GM12878 (cell line): ENCODE data around the gene NACC1. TPM values are rescaled to one million over a fixed set of nuclear protein-coding genes. Genes with fewer than 3 reads are reported as not detected.

ENCODE experiments used
- ATAC-seq: fragments of 200-7000 bp; cut with Tn5 transposase; 3 replicates; pipeline ENCODE4 v1.9.1; 2020; ENCODE audit warnings: mild to moderate bottlenecking, moderate library complexity
- BruUV-seq: library from RNA; stranded (reverse); fragments of 400-500 nt; replicated peaks from 2 replicates; lab custom pipeline; 2021; lab: Mats Ljungman, UMichigan
- CTCF ChIA-PET: fragments of 300-600 bp; sonication (Branson Sonifier 250); formaldehyde crosslinking; extraction: SDS; loops from one replicate; lab custom pipeline; 2021; ENCODE audit warnings: inconsistent platforms; lab: Yijun Ruan, JAX
- POLR2A ChIA-PET: fragments of 350-600 bp; formaldehyde crosslinking; extraction: SDS; loops from one replicate; lab custom pipeline; 2021; ENCODE audit warnings: inconsistent platforms; lab: Charles Lee
- RAD21 ChIA-PET: fragments of 300-600 bp; sonication (Branson Sonifier 250); formaldehyde crosslinking; loops from one replicate; lab custom pipeline; 2023; ENCODE audit warnings: antibody characterized with exemption; ENCODE audit not compliant: unreplicated experiment; lab: Charles Lee
- SMC1A ChIA-PET: fragments of 300-600 bp; sonication (Branson Sonifier 250); formaldehyde crosslinking; loops from one replicate; lab custom pipeline; 2023; ENCODE audit not compliant: unreplicated experiment, uncharacterized antibody; lab: Charles Lee
- DNase-seq: peaks from one replicate; pipeline ENCODE4 v3.0.0-alpha.2; 2011; ENCODE audit warnings: low read depth, low spot score
- FAIRE-seq: peaks from 3 replicates; lab custom pipeline; 2011; peaks lifted over from hg19 to GRCh38; lab: Jason Lieb, UNC
- H2AFZ ChIP-seq: 2 replicates; pipeline ENCODE4 v1.6.0; 2011; ENCODE audit warnings: low read depth, low read length, control low read depth; ENCODE audit not compliant: control insufficient read depth
- H3K27ac ChIP-seq: 2 replicates; pipeline ENCODE4 v1.5.1; 2011; ENCODE audit warnings: control low read depth; ENCODE audit not compliant: control insufficient read depth, insufficient read depth
- H3K27me3 ChIP-seq, 2 experiments: replicated peaks in 1 of 2; 2 replicates each; pipeline versions ENCODE4 v1.6.0 to v1.6.1; 2011; ENCODE audit warnings: low read length in 1 of 2; ENCODE audit not compliant: control insufficient read depth in 2 of 2, insufficient read depth in 2 of 2
- H3K36me3 ChIP-seq, 2 experiments: 2 replicates each; pipeline ENCODE4 v1.5.1; 2011; ENCODE audit warnings: low read length in 1 of 2; ENCODE audit not compliant: control insufficient read depth in 2 of 2, insufficient read depth in 2 of 2
- H3K4me1 ChIP-seq: 2 replicates; pipeline ENCODE4 v1.6.1; 2011; ENCODE audit warnings: mild to moderate bottlenecking, low read length, moderate library complexity, mixed read lengths; ENCODE audit not compliant: control insufficient read depth, insufficient read depth
- H3K4me2 ChIP-seq: 2 replicates; pipeline ENCODE4 v1.6.0; 2011; ENCODE audit warnings: control low read depth; ENCODE audit not compliant: control insufficient read depth, insufficient read depth
- H3K4me3 ChIP-seq: fragments of 200-600 bp; sonication (generic); 2 replicates; pipeline ENCODE4 v1.5.1; 2016
- H3K79me2 ChIP-seq: 2 replicates; pipeline ENCODE4 v1.6.0; 2011; ENCODE audit warnings: low read length; ENCODE audit not compliant: control insufficient read depth, insufficient read depth
- H3K9ac ChIP-seq: 2 replicates; pipeline ENCODE4 v1.8.0; 2011; ENCODE audit warnings: low read length, control low read depth, mixed read lengths; ENCODE audit not compliant: control insufficient read depth, insufficient read depth
- H3K9me3 ChIP-seq: replicated peaks from 3 replicates; pipeline ENCODE4 v1.5.1; 2011; ENCODE audit warnings: mild to moderate bottlenecking, low read length; ENCODE audit not compliant: control insufficient read depth, insufficient read depth
- H4K20me1 ChIP-seq: 2 replicates; pipeline ENCODE4 v1.6.0; 2011; ENCODE audit not compliant: control insufficient read depth, insufficient read depth
- MAX ChIP-seq: IDR thresholded peaks from 2 replicates; pipeline ENCODE4 v1.6.1; 2012; ENCODE audit warnings: low read depth, low read length, improper control_type of control experiment
- NKRF ChIP-seq: fragments of 450-650 bp; conservative IDR thresholded peaks from 2 replicates; pipeline ENCODE4 v1.6.1; 2017; ENCODE audit warnings: mild to moderate bottlenecking, moderate library complexity
- RBBP5 ChIP-seq: fragments of 200-600 bp; sonication (generic); conservative IDR thresholded peaks from 2 replicates; pipeline ENCODE4 v1.6.1; 2016
- RCOR1 ChIP-seq: conservative IDR thresholded peaks from 2 replicates; pipeline ENCODE4 v1.6.1; 2012; ENCODE audit warnings: low read depth, low read length, improper control_type of control experiment
- SMARCA5 ChIP-seq: fragments of 450-650 bp; IDR thresholded peaks from 2 replicates; pipeline ENCODE4 v1.6.1; 2017; ENCODE audit warnings: mild to moderate bottlenecking
- ZBTB33 ChIP-seq: fragments of 450-650 bp; IDR thresholded peaks from 2 replicates; pipeline ENCODE4 v1.6.1; 2017; ENCODE audit warnings: mild to moderate bottlenecking
- ZNF622 ChIP-seq: fragments of 450-650 bp; IDR thresholded peaks from 2 replicates; pipeline ENCODE4 v1.6.1; 2017; ENCODE audit warnings: mild to moderate bottlenecking, inconsistent platforms
- WGBS: methylation state at CpG from one replicate; pipeline ENCODE4 v1.1.6; 2016; ENCODE audit warnings: low lambda C conversion rate; ENCODE audit not compliant: insufficient replicate concordance, insufficient coverage; ENCODE audit errors: missing lambda C conversion rate; 5-methylcytosine and 5-hydroxymethylcytosine counted together
- in situ Hi-C: fragments of 300-500 bp; cut with MboI; formaldehyde crosslinking; loops from 9 replicates; pipeline ENCODE4 v1.14.3; 2018; ENCODE audit warnings: mixed read lengths
- intact Hi-C: fragments of 100-400 bp; cut with micrococcal nuclease; formaldehyde crosslinking; loops from one replicate; pipeline ENCODE4 v1.14.2; 2022; ENCODE audit not compliant: unreplicated experiment
- polyA plus RNA-seq, 11 experiments: library from polyadenylated mRNA; depleted of rRNA in 4 of 11; unstranded in 6 of 11; stranded (reverse) in 5 of 11; fragments of >200 nt; fragmentation: Nextera tagmentation in 4 of 11; fragmentation: Illumina TruSeq in 1 of 11; extraction: Ambion mirVana in 4 of 11; extraction: Trizol in 1 of 11; gene quantifications; 1 replicate in 1 of 11; 2 replicates in 10 of 11; pipeline versions ENCODE4 v1.2.1 to v1.2.3, GENCODE V29; 2011 to 2016; ENCODE audit warnings: inconsistent platforms in 2 of 11, missing spikeins in 2 of 11, low read depth in 1 of 11
- total RNA-seq, 4 experiments: library from RNA; depleted of rRNA in 3 of 4; stranded (reverse); fragments of >200 nt in 3 of 4; fragmentation: Illumina TruSeq in 1 of 4; extraction: Trizol in 1 of 4; gene quantifications; 2 replicates each; pipeline versions ENCODE4 v1.2.1 to v1.2.3, GENCODE V29; 2013 to 2021

Gene NACC1
- total and polyA plus RNA-seq, 10 of the 15 experiments (the other 5 are each of a cell fraction or from before 2014, with no cell fraction given), result 0.18 to 120 (median 19.2) TPM

- TF ChIP-seq RCOR1, result no peak
- peak; percentile 37; the same call in 1 of the 2 replicates for TF ChIP-seq MAX
- TF ChIP-seq NKRF, result no peak; the same call in 1 of the 2 replicates
- TF ChIP-seq ZBTB33, result no peak
- TF ChIP-seq SMARCA5, result 0 out of 2 replicates have a peak, but pooled peaks have one; percentile 89
- no peak for TF ChIP-seq ZNF622
Measured at GRCh38 chr19:13155472-13156359, 37.7 kb downstream of the NACC1 start (continued).

- H3K4me3 ChIP-seq, result no peak overlapping the region
- H3K79me2 ChIP-seq, result peaks cover 1% of the 10 kb centered on the region; the same call in 1 of the 2 replicates
- H3K27ac ChIP-seq, result no peak overlapping the region
- ChIA-PET SMC1A (no interaction called here), RAD21 (interaction anchor here (1.1 kb wide), 1 partner anchor 42 kb away, joined by 4 read pairs; the partner anchor contains the start of gene NACC1), CTCF (no interaction called here)
- no peak for ATAC-seq
- in situ Hi-C loops (loop anchor here (10.0 to 25.0 kb wide), 4 partner anchors 685 to 1572 kb away; partner anchors contain the start of genes ACP5 and ZNF627), intact Hi-C loops (loop anchor here (5.0 to 10.0 kb wide), 3 partner anchors 33 to 845 kb away; partner anchors contain the start of gene RFX1)
- no peaks in the 10 kb centered on the region for H3K27me3 ChIP-seq
- H3K4me2 ChIP-seq, result no peak overlapping the region
- H2AFZ ChIP-seq, result no peak overlapping the region
- peaks cover 57% of the 10 kb centered on the region for H3K4me1 ChIP-seq
- H3K9me3 ChIP-seq, result no peaks in the 10 kb centered on the region
- no peak overlapping the region for H3K9ac ChIP-seq
- TF ChIP-seq RBBP5, result no peak
- TF ChIP-seq, all 136 proteins: peak for 0
- FAIRE-seq (no peak), DNase-seq (no peak)
- 100% methylated on average over 3 of the region's 3 CpGs for WGBS
- H4K20me1 ChIP-seq, result no peaks in the 10 kb centered on the region
- POLR2A ChIA-PET, result no interaction called here
- no TSS peak for BruUV-seq
- H3K36me3 ChIP-seq, result no peaks in the 10 kb centered on the region; a peak in 1 of 4 replicates
Measured at GRCh38 chr19:13159713-13160112, 41.6 kb downstream of the NACC1 start.
